Neural cell (in vitro differentiated cells): ENCODE results near the gene MYADML2. TPM values are rescaled to one million over a fixed set of nuclear protein-coding genes. Genes with fewer than 3 reads are reported as not detected.

Experiments
- H2AFZ ChIP-seq: fragments of 200-600, 300-800 bp; sonication (generic), shearing (Covaris generic); 2 replicates; pipeline ENCODE4 v1.6.0; 2014; ENCODE audit warnings: low read depth, mild to moderate bottlenecking, antibody characterized with exemption, low read length, moderate library complexity
- H3F3A ChIP-seq: fragments of 200-600 bp; shearing (Covaris generic); 2 replicates; pipeline ENCODE4 v1.6.1; 2016; ENCODE audit warnings: mild to moderate bottlenecking, moderate library complexity, mixed read lengths, antibody characterized with exemption, low read length; ENCODE audit not compliant: insufficient read depth, poor library complexity, severe bottlenecking
- H3K27ac ChIP-seq: fragments of 200-600, 300-800 bp; sonication (generic), shearing (Covaris generic); 2 replicates; pipeline ENCODE4 v1.5.1; 2014; ENCODE audit warnings: mild to moderate bottlenecking, low read length, moderate library complexity
- H3K27me3 ChIP-seq: fragments of 300-800, 200-600 bp; sonication (generic), shearing (Covaris generic); 2 replicates; pipeline ENCODE4 v1.6.0; 2014; ENCODE audit warnings: mild to moderate bottlenecking, low read depth, low read length, moderate library complexity; ENCODE audit not compliant: insufficient read depth
- H3K36me3 ChIP-seq: fragments of 300-800, 200-600 bp; sonication (generic), shearing (Covaris generic); 2 replicates; pipeline ENCODE4 v1.5.1; 2014; ENCODE audit warnings: mild to moderate bottlenecking, antibody characterized with exemption, low read length, moderate library complexity; ENCODE audit not compliant: insufficient read depth
- H3K4me2 ChIP-seq: fragments of 300-800, 200-600 bp; sonication (generic), shearing (Covaris generic); 2 replicates; pipeline ENCODE4 v1.6.0; 2014; ENCODE audit warnings: mild to moderate bottlenecking, low read length
- H3K4me3 ChIP-seq: fragments of 300-800, 200-600 bp; sonication (generic), shearing (Covaris generic); 2 replicates; pipeline ENCODE4 v1.5.1; 2014; ENCODE audit warnings: mild to moderate bottlenecking, low read length, moderate library complexity
- H3K79me2 ChIP-seq: fragments of 200-600 bp; shearing (Covaris generic); replicated peaks from 2 replicates; pipeline ENCODE4 v1.6.0; 2014; ENCODE audit warnings: mild to moderate bottlenecking, low read length, moderate library complexity; ENCODE audit not compliant: insufficient read depth
- H3K9ac ChIP-seq: fragments of 300-800, 200-600 bp; sonication (generic), shearing (Covaris generic); 2 replicates; pipeline ENCODE4 v1.6.1; 2016; ENCODE audit warnings: mild to moderate bottlenecking, low read length, mixed read lengths
- H3K9me2 ChIP-seq: fragments of 200-600 bp; shearing (Covaris generic); 2 replicates; pipeline ENCODE4 v1.6.1; 2016; ENCODE audit warnings: mild to moderate bottlenecking, low read length, mixed read lengths; ENCODE audit not compliant: insufficient read depth
- H3K9me3 ChIP-seq: fragments of 200-600, 300-800 bp; sonication (generic), shearing (Covaris generic); 2 replicates; pipeline ENCODE4 v1.6.1; 2016; ENCODE audit warnings: mild to moderate bottlenecking, mixed run types, low read length, moderate library complexity, mixed read lengths
- H4K20me1 ChIP-seq: fragments of 200-600 bp; shearing (Covaris generic); 2 replicates; pipeline ENCODE4 v1.6.1; 2016; ENCODE audit warnings: mild to moderate bottlenecking, mixed run types; ENCODE audit not compliant: insufficient read depth
- CTCF ChIP-seq: fragments of 450-650 bp; IDR thresholded peaks from 2 replicates; pipeline ENCODE4 v1.5.1; 2014; ENCODE audit warnings: antibody characterized with exemption, mild to moderate bottlenecking, moderate library complexity; ENCODE audit not compliant: poor library complexity, severe bottlenecking
- EP300 ChIP-seq: fragments of 450-650 bp; conservative IDR thresholded peaks from 2 replicates; pipeline ENCODE4 v1.6.1; 2014; ENCODE audit warnings: antibody characterized with exemption, mild to moderate bottlenecking, moderate library complexity; ENCODE audit not compliant: poor library complexity, severe bottlenecking
- EZH2 ChIP-seq: fragments of 200-600, 300-800 bp; shearing (Covaris generic), sonication (generic); IDR thresholded peaks from 2 replicates; pipeline ENCODE4 v1.6.1; 2014; ENCODE audit warnings: antibody characterized with exemption, low read length, borderline replicate concordance, mild to moderate bottlenecking; ENCODE audit not compliant: insufficient read depth, poor library complexity, severe bottlenecking
- MXI1 ChIP-seq: fragments of 450-650 bp; conservative IDR thresholded peaks from 2 replicates; pipeline ENCODE4 v1.6.1; 2014; ENCODE audit warnings: antibody characterized with exemption, mild to moderate bottlenecking; ENCODE audit not compliant: poor library complexity, severe bottlenecking
- POLR2AphosphoS5 ChIP-seq: IDR thresholded peaks from 2 replicates; pipeline ENCODE4 v1.6.1; 2012
- RAD21 ChIP-seq: fragments of 450-650 bp; conservative IDR thresholded peaks from 2 replicates; pipeline ENCODE4 v1.6.1; 2014; ENCODE audit warnings: antibody characterized with exemption, mild to moderate bottlenecking, moderate library complexity
- REST ChIP-seq: IDR thresholded peaks from 2 replicates; pipeline ENCODE4 v1.6.1; 2012; ENCODE audit warnings: borderline replicate concordance
- SMC3 ChIP-seq: fragments of 450-650 bp; conservative IDR thresholded peaks from 2 replicates; pipeline ENCODE4 v1.6.1; 2014; ENCODE audit warnings: antibody characterized with exemption, mild to moderate bottlenecking, moderate library complexity; ENCODE audit not compliant: poor library complexity
- TAF1 ChIP-seq: IDR thresholded peaks from 2 replicates; pipeline ENCODE4 v1.6.1; 2012; ENCODE audit warnings: low read depth
- polyA plus RNA-seq: library from polyadenylated mRNA; depleted of rRNA; stranded (reverse); fragments of >200 nt; gene quantifications from 2 replicates; pipeline ENCODE4 v1.2.3, GENCODE V29; 2014

MYADML2 gene
- polyA plus RNA-seq, 1 donor from 2014 or later: 1.1 TPM

- Histone ChIP-seq H3K79me2 (no peaks in the 10 kb centered on the region), H3F3A (no peaks in the 10 kb centered on the region), H4K20me1 (no peaks in the 10 kb centered on the region), H3K9me2 (no peaks in the 10 kb centered on the region), H3K27me3 (peaks cover 56% of the 10 kb centered on the region), H3K4me3 (no peak overlapping the region), H2AFZ (no peak overlapping the region), H3K27ac (no peak overlapping the region), H3K36me3 (no peaks in the 10 kb centered on the region), H3K9me3 (no peaks in the 10 kb centered on the region), H3K9ac (no peak overlapping the region), H3K4me2 (no peak overlapping the region)
- no peak for TF ChIP-seq EZH2
- TF ChIP-seq SMC3: no peak
- no peak for TF ChIP-seq EP300
- TF ChIP-seq POLR2AphosphoS5: no peak
- no peak for TF ChIP-seq REST
- no peak for TF ChIP-seq RAD21
- TF ChIP-seq CTCF: no peak
- no peak for TF ChIP-seq TAF1
- TF ChIP-seq MXI1: no peak
Measured at GRCh38 chr17:81958633-81959342, 11.8 kb upstream of the MYADML2 start.

GRCh38 chr17:81957691-81958432 is 10.8 kb upstream of the MYADML2 start:
- H2AFZ ChIP-seq: no peak overlapping the region
- no peaks in the 10 kb centered on the region for H3K9me2 ChIP-seq
- no peaks in the 10 kb centered on the region for H3K9me3 ChIP-seq
- no peaks in the 10 kb centered on the region for H3K79me2 ChIP-seq
- H3K27me3 ChIP-seq: peaks cover 50% of the 10 kb centered on the region
- H4K20me1 ChIP-seq: no peaks in the 10 kb centered on the region
- H3F3A ChIP-seq: no peaks in the 10 kb centered on the region
- H3K9ac ChIP-seq: no peak overlapping the region
- H3K4me2 ChIP-seq: no peak overlapping the region
- H3K36me3 ChIP-seq: no peaks in the 10 kb centered on the region
- no peak for TF ChIP-seq POLR2AphosphoS5
- no peak for TF ChIP-seq REST
- TF ChIP-seq EZH2: no peak
- TF ChIP-seq SMC3: no peak
- TF ChIP-seq RAD21: no peak
- TF ChIP-seq EP300: no peak
- no peak for TF ChIP-seq CTCF
- no peak for TF ChIP-seq MXI1
- no peak for TF ChIP-seq TAF1
- H3K4me3 ChIP-seq: no peak overlapping the region
- no peak overlapping the region for H3K27ac ChIP-seq
